HG02642 (cell line): Measurements from ENCODE around the gene SLC25A11.

Experiments
- ATAC-seq: cut with Tn5 transposase; IDR thresholded peaks from one replicate; pipeline ENCODE4 v1.9.1; 2021; ENCODE audit warnings: mild to moderate bottlenecking; ENCODE audit not compliant: unreplicated experiment, poor library complexity

Gene SLC25A11

DNA sequence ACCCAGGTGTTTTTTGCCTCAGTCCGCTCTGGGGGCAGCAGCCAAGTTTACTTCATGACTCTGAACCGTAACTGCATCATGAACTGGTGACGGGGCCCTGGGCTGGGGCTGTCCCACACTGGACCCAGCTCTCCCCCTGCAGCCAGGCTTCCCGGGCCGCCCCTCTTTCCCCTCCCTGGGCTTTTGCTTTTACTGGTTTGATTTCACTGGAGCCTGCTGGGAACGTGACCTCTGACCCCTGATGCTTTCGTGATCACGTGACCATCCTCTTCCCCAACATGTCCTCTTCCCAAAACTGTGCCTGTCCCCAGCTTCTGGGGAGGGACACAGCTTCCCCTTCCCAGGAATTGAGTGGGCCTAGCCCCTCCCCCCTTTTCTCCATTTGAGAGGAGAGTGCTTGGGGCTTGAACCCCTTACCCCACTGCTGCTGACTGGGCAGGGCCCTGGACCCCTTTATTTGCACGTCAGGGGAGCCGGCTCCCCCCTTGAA is 42.6 kb downstream of the SLC25A11 start:
- no peak for ATAC-seq

DNA sequence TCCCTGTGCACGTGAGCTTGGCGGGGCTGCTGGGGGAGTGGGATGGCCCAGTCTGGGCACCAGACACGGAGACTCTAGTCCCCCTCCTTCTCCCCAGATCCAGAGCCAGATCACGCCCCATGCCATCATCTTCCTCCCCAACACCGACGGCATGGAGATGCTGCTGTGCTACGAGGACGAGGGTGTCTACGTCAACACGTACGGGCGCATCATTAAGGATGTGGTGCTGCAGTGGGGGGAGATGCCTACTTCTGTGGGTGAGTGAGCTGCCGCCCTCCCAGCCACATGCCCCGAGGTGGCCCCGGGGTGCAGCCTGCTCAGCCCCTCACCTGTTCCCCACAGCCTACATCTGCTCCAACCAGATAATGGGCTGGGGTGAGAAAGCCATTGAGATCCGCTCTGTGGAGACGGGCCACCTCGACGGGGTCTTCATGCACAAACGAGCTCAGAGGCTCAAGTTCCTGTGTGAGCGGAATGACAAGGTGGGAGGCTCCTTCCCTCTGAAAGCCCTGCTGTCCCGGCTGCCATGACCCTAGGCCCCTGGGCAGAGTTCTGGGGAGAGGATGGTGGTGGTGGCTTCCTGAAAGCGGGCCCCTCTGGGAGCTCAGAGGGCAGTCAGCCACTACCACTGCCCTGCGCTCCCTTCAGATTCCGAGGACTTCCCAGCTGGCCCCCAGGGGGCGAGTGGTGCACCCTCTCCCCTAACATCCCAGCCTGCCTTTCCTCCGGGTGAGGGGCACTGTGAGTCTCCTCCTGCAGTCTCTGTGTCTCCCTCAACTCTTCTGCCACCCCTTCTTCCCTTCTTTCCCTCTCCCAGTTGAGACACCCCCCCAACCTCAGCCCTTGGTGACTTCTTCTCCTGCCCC is 43.3 kb downstream of the SLC25A11 start:
- ATAC-seq = no peak

DNA sequence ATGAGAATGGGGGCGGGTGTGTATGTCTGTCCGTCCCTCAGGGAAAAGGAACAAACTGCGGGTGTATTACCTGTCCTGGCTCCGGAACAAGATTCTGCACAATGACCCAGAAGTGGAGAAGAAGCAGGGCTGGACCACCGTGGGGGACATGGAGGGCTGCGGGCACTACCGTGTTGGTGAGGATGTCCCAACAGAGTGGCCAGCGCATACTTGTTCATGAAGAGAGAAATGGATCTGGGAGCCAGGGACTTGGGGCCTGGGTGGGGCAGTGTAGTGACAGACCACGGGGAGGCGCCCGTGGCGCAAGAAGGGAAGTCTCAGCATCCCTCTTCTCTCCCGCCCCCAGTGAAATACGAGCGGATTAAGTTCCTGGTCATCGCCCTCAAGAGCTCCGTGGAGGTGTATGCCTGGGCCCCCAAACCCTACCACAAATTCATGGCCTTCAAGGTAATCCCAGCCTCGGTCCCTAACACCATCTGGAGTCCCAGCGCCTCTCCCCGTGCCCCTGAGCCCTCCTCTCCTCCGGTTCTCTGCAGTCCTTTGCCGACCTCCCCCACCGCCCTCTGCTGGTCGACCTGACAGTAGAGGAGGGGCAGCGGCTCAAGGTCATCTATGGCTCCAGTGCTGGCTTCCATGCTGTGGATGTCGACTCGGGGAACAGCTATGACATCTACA is 44.1 kb downstream of the SLC25A11 start:
- ATAC-seq = no peak

DNA sequence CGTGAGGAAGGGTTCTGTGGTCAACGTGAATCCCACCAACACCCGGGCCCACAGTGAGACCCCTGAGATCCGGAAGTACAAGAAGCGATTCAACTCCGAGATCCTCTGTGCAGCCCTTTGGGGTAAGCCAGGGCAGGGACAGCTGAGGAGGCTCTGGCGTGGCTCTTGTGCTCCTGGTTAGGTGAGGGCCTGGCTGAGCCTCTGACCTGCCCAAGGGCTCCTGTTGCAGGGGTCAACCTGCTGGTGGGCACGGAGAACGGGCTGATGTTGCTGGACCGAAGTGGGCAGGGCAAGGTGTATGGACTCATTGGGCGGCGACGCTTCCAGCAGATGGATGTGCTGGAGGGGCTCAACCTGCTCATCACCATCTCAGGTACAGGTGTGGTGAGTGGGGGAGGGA is 44.7 kb downstream of the SLC25A11 start:
- ATAC-seq = no peak

DNA sequence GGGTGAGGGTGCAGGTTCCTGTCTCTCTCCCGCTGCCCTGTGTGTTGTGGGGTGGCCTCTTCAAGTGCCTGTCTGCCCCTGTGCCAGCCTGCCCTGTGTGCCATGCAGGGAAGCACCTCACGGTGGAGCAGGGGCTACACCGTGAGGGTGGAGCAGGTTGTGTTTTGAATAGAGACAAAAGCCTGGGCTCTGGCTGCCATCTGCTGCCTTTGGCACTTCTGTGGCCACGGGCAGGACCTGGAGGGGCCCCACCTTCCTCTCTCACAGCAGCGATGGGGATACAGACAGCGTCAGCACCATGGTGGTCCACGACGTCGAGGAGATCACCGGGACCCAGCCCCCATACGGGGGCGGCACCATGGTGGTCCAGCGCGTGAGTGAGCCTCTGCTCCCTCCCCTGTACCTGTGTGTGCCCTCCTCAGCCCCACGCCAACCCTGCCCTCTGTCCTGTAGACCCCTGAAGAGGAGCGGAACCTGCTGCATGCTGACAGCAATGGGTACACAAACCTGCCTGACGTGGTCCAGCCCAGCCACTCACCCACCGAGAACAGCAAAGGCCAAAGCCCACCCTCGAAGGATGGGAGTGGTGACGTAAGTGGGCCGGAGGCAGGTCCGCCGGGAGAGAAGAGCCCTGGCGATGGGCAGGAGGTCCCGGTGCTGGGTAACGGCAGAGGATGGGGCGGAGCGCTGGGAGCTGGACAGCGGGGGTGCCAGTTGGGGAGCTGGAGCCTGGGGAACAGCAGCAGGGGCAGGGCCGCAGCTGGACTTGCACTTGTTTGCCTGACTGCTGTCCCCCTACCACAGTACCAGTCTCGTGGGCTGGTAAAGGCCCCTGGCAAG is 45.9 kb downstream of the SLC25A11 start:
- ATAC-seq = no peak

DNA sequence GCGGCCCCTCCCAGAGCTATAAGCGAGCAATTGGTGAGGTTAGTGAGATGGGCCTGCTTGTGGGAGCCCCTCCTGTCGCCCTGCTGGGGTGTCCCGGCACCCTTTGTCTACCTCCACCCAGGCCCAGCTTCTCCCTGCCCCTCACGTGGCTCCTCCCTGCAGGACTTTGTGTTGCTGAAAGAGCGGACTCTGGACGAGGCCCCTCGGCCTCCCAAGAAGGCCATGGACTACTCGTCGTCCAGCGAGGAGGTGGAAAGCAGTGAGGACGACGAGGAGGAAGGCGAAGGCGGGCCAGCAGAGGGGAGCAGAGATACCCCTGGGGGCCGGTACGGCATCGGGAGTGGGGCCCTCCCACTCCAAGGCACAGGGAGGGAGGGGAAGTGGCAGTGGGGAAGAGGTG is 46.6 kb downstream of the SLC25A11 start:
- no peak for ATAC-seq

DNA sequence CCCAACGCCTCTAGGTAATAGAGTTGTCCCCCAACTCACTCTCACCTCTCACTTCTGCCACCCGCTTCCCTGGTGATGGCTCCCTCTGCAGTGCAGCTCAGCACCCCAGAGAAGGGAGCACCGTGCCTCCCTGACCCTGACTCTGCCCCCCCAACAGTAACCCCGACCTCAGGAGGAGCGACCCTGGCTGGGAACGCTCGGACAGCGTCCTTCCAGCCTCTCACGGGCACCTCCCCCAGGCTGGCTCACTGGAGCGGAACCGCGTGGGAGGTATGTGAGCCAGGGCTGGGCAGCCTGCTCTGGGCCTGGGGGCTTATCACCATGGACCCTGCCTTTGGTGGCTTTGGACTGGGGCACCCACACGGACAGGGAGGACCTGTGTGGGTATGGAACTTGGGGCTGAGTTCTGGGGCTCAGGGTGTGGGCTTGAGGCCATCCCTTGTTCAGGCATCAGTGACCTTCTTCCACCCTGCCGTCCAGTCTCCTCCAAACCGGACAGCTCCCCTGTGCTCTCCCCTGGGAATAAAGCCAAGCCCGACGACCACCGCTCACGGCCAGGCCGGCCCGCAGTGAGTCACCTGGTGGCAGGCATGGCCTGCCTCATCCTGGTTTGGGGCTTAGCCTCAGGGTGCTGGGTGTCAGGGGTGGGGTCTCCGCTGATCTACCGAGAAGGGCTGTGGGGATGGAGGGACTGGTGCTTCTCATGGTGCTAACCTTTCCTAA is 47.2 kb downstream of the SLC25A11 start:
- ATAC-seq = no peak

DNA sequence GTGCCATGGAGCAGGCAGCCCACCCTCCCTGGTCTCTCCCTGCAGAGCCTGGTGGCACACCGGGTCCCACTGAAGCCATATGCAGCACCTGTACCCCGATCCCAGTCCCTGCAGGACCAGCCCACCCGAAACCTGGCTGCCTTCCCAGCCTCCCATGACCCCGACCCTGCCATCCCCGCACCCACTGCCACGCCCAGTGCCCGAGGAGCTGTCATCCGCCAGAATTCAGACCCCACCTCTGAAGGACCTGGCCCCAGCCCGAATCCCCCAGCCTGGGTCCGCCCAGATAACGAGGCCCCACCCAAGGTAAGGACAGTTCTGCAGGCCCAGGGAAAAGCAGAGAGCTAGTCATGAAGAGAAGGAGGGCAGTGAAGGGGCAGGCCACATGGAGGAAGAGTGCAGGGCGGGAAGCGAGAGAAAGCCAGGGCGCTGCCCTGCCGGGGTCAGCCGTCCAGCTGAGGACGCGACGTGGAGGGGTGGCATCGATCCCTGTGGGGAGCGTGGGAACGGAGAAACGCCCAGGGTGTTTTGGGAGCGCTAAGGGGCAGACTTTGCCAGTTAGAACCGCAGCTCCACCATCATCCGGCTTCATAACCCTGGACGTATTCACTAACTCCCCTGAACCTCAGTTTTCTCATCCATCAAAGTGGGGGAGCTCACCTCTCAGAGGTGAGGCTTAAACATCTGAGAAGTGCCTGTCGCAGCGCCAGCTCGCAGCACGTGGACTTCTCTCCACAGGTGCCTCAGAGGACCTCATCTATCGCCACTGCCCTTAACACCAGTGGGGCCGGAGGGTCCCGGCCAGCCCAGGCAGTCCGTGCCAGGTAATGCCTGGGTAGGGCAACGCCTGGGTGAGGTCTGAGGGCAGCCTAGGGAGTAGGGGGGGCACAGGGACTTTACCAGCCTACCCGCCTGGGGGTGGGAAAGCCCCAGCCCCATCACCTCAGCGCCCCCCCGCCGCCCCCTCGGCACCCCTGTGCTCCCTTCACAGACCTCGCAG is 48.1 kb downstream of the SLC25A11 start:
- ATAC-seq = no peak

DNA sequence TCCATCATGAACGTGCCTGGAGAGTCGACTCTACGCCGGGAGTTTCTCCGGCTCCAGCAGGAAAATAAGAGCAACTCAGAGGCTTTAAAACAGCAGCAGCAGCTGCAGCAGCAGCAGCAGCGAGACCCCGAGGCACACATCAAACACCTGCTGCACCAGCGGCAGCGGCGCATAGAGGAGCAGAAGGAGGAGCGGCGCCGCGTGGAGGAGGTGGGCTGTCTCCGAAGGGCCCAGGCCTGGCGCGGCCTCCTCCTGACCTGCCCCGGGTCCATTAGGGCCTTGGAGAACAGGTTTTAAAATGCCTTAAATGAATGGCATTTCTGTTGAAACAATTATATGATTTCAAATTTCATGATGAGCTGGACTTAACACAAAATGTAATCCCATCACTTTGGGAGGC is 52.3 kb downstream of the SLC25A11 start:
- no peak for ATAC-seq
